ENCODE results near the gene ARHGEF10L. TPM values are rescaled to one million over a fixed set of nuclear protein-coding genes. Genes with fewer than 3 reads are reported as not detected.

ARHGEF10L gene
- total RNA-seq, 2 donors from 2014 or later: not detected

DNA sequence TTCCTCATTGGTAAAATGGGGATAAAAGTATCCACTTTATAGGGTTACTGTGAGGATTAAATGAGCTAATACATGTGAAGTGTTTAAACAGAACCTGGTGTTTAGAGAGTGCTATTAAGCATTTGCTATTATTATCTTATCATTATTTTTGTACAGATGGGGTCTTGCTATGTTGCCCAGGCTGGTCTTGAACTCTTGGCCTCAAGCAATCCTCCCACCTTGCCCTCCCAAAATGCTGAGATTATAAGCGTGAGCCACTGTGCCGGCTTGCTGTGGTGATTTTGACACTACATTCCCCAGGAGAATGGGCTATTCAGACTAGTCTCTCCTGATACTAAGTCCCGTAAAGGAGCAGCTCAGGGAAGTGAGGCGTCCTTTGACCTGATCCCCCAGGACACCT is 6.3 kb upstream of the ARHGEF10L start:
- no peak overlapping the region for H3K27ac Mint-ChIP-seq
- peaks cover 28% of the 10 kb centered on the region for H3K27me3 Mint-ChIP-seq
- H3K4me1 Mint-ChIP-seq: peaks cover 4% of the 10 kb centered on the region
- no peak overlapping the region for H3K4me3 Mint-ChIP-seq
- H3K9me3 Mint-ChIP-seq: no peaks in the 10 kb centered on the region
- H3K36me3 Mint-ChIP-seq (ENCODE audit: low read depth): no peaks in the 10 kb centered on the region
- no peak for ATAC-seq (replicated peaks)

- no peak overlapping the region for H3K27ac Mint-ChIP-seq
- H3K27me3 Mint-ChIP-seq: peaks cover 32% of the 10 kb centered on the region
- no peaks in the 10 kb centered on the region for H3K36me3 Mint-ChIP-seq (ENCODE audit: low read depth)
- no peaks in the 10 kb centered on the region for H3K9me3 Mint-ChIP-seq
- H3K4me3 Mint-ChIP-seq: no peak overlapping the region
- ATAC-seq (replicated peaks): no peak
- H3K4me1 Mint-ChIP-seq: no peaks in the 10 kb centered on the region
These were observed 4.1 kb upstream of the ARHGEF10L start for GRCh38 chr1:17535300-17535936.

DNA sequence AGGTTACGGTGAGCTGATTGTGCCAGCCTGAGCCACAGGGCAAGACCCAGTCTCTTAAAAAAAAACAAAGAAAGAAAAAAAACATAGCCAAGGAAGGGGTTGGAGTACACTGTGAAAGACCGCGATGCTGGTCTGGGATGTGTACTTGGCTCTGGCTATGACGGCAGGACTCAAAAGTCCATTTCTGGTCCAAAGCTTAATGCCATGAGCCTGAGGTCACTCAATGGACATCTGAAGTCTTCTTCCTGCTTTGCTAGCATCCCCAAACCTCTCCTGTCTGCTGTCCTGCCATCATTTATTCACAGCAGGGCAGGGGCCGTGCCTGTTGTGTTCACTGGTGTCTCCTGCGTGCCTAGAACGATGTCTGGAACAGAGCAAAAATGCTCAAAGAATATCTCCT is 1.5 kb upstream of the ARHGEF10L start:
- no peak for ATAC-seq (replicated peaks)
- H3K4me1 Mint-ChIP-seq: no peaks in the 10 kb centered on the region

DNA sequence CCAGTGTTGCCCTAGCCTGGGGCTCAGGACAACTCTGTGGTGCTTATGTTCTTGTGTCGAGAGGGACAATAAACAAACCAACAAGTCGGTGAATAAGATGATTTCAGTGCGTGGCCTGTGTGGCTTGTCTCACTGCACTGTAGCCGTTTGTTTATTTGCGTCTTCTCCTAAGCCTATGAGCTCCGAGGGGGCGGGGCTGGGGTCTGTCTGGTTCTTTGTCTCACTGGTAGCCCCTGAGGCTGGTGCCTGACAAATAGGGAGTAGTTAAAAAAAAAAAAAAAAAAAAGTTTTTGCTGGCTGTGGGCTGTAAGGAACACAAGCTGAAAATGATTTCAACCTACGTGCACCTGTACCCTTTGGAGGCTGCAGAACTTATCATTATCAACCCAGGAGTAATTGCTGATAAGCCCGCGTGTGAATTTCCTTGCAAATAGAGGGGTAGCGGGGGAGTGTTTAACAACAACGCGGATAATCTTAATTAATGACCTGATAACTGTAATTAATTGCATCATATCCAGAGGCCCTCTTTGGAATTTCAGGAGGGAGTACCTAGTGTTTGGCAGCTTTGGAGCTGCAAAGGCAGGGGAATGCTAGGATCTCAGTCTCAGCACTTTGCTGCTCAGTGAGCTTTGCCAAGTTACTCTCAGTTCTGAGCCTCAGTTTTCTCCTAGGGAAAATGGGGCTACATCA is 925 bp upstream of the ARHGEF10L start:
- Mint-ChIP-seq H3K27me3 (peaks cover 38% of the 10 kb centered on the region), H3K9me3 (no peaks in the 10 kb centered on the region)

More for the DNA sequence above, 1.5 kb upstream of the ARHGEF10L start:
- Mint-ChIP-seq H3K9me3 (no peaks in the 10 kb centered on the region), H3K27ac (no peak overlapping the region), H3K27me3 (peaks cover 38% of the 10 kb centered on the region), H3K4me3 (no peak overlapping the region), H3K36me3 (ENCODE audit: low read depth) (no peaks in the 10 kb centered on the region)

DNA sequence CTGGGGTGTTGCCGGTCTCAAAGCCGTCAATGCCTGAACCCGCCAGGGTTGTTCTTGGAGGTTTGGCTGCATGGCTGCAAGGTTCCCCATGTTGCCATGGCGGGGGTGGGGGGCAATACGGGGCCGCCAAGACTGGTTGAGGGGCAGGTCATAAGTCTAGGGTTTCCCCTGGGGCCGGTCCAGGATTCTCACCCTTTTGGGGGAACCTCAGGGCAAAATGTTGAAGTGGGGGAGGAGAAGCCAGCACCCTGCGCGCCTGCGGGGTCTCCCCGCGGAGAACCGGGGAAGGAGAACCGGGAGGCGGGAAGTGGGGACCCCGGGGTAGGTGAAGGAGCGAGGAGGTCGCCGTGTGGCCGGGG is 401 bp upstream of the ARHGEF10L start:
- no peaks in the 10 kb centered on the region for H3K9me3 Mint-ChIP-seq
- peaks cover 38% of the 10 kb centered on the region for H3K27me3 Mint-ChIP-seq
- H3K4me3 Mint-ChIP-seq: peak overlapping the region; percentile 53
- no peaks in the 10 kb centered on the region for H3K36me3 Mint-ChIP-seq (ENCODE audit: low read depth)
- no peak overlapping the region for H3K27ac Mint-ChIP-seq
- no peaks in the 10 kb centered on the region for H3K4me1 Mint-ChIP-seq
- no peak for ATAC-seq (replicated peaks)

More for the DNA sequence above, 925 bp upstream of the ARHGEF10L start:
- Mint-ChIP-seq H3K4me3 (peak overlapping the region; percentile 53), H3K4me1 (no peaks in the 10 kb centered on the region), H3K36me3 (ENCODE audit: low read depth) (no peaks in the 10 kb centered on the region), H3K27ac (no peak overlapping the region)
- no peak for ATAC-seq (replicated peaks)

GRCh38 chr1:17540255-17541001 is 930 bp downstream of the ARHGEF10L start:
- Mint-ChIP-seq H3K4me1 (no peaks in the 10 kb centered on the region), H3K36me3 (ENCODE audit: low read depth) (no peaks in the 10 kb centered on the region), H3K9me3 (no peaks in the 10 kb centered on the region), H3K27me3 (peaks cover 47% of the 10 kb centered on the region), H3K4me3 (peak overlapping the region; percentile 22), H3K27ac (no peak overlapping the region)
- no peak for ATAC-seq (replicated peaks)

DNA sequence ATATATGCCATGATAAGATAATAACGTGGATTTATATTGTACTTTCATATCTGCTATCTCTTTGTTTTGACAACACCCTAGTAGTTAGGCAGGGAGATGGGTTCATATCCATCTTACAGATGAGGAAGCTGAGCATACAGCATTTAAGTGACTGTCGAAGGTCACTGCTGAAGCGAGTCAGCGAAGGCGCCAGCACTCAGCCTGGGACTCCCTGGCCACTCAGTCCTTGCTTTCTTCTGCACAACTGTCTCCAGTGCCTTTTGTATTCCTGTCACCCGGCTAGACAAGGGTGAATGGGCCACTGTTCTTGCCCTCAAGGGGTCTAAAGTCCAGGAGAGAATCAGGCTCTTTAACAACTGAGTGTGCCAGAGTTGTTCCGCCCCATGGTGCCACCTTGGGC is 3.1 kb downstream of the ARHGEF10L start:
- Mint-ChIP-seq H3K36me3 (ENCODE audit: low read depth) (no peaks in the 10 kb centered on the region), H3K27ac (no peak overlapping the region), H3K4me1 (no peaks in the 10 kb centered on the region), H3K27me3 (peaks cover 34% of the 10 kb centered on the region), H3K4me3 (no peak overlapping the region), H3K9me3 (no peaks in the 10 kb centered on the region)
- ATAC-seq (replicated peaks): no peak

- no peak for ATAC-seq (replicated peaks)
- H3K36me3 Mint-ChIP-seq (ENCODE audit: low read depth): no peaks in the 10 kb centered on the region
- H3K9me3 Mint-ChIP-seq: no peaks in the 10 kb centered on the region
- no peaks in the 10 kb centered on the region for H3K4me1 Mint-ChIP-seq
- H3K27ac Mint-ChIP-seq: no peak overlapping the region
- H3K4me3 Mint-ChIP-seq: no peak overlapping the region
- H3K27me3 Mint-ChIP-seq: peaks cover 29% of the 10 kb centered on the region
These were observed 5.4 kb downstream of the ARHGEF10L start for GRCh38 chr1:17544776-17545350.

DNA sequence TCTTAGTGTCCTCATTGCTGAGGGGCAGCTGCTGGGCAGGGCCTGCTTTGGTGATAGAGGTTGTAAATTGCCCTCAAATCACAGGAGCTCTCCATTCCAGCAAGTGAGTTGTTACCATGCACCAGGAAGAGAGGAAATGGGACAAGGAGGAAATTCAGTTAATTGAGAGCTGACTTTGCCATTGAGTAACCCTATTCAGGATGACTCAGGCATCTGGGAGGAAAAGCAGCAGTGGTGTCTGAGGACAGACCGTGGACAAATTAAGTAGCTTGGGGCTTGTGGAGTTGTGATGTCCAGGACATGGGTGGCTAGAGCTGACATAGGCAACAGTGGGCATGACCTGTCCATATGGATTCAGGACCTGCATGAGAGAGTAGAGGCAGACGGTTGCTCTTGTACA is 5.9 kb downstream of the ARHGEF10L start:
- no peak for ATAC-seq (replicated peaks)
- Mint-ChIP-seq H3K36me3 (ENCODE audit: low read depth) (no peaks in the 10 kb centered on the region), H3K27me3 (peaks cover 29% of the 10 kb centered on the region), H3K4me3 (no peak overlapping the region), H3K9me3 (no peaks in the 10 kb centered on the region), H3K27ac (no peak overlapping the region), H3K4me1 (no peaks in the 10 kb centered on the region)

GRCh38 chr1:17546946-17547670 is 7.6 kb downstream of the ARHGEF10L start:
- Mint-ChIP-seq H3K4me3 (no peak overlapping the region), H3K27me3 (peaks cover 34% of the 10 kb centered on the region), H3K27ac (no peak overlapping the region), H3K4me1 (no peaks in the 10 kb centered on the region), H3K36me3 (ENCODE audit: low read depth) (no peaks in the 10 kb centered on the region), H3K9me3 (no peaks in the 10 kb centered on the region)
- no peak for ATAC-seq (replicated peaks)

GRCh38 chr1:17549384-17549783 is 9.9 kb downstream of the ARHGEF10L start:
- H3K27ac Mint-ChIP-seq: no peak overlapping the region
- ATAC-seq (replicated peaks): no peak
- H3K9me3 Mint-ChIP-seq: no peaks in the 10 kb centered on the region
- no peak overlapping the region for H3K4me3 Mint-ChIP-seq
- H3K36me3 Mint-ChIP-seq (ENCODE audit: low read depth): no peaks in the 10 kb centered on the region
- peaks cover 46% of the 10 kb centered on the region for H3K27me3 Mint-ChIP-seq
- H3K4me1 Mint-ChIP-seq: no peaks in the 10 kb centered on the region

DNA sequence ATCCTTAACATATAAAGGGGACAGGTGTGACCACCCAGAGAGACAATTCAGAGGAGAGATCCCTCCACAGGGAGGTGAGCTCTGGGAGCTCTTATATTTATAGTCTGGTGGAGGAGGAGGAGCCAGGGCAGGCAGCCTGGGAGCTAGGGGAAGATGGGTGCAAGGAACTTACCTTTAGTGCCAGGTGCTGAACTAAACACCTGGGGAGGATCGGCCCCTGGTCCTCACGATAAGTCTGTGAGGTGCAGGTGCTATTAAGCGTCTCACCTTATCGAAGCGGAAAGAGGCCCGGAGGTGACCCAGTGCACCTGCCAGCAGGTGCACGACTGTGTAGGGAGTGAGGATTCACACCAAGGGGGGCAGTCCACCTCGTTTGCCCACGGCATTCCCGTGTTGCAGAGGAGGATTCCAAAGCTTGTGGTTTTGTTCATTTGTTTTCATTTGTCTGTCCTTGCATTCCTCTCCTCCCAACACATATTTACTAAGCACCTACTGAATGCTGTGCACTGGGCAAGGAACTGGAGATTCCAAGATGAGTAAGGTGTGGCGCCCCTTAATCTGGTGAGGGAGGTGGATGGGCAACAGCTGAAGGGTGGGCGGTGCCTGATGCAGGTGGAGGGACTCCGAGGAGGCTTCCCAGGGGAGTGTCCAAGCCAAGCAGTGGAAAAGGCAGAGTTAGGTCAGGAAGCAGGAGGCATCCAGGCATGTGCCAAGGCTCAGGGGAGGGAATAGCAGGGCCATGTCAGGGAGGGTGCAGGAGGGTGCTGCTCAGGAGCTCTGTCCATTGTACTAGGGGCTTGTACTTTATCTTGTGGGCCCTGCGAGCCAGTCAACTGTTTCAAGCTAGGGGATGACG is 11.5 kb downstream of the ARHGEF10L start:
- Mint-ChIP-seq H3K36me3 (ENCODE audit: low read depth) (no peaks in the 10 kb centered on the region), H3K27ac (no peak overlapping the region), H3K4me3 (no peak overlapping the region), H3K27me3 (peaks cover 35% of the 10 kb centered on the region), H3K4me1 (no peaks in the 10 kb centered on the region), H3K9me3 (no peaks in the 10 kb centered on the region)
- no peak for ATAC-seq (replicated peaks)

DNA sequence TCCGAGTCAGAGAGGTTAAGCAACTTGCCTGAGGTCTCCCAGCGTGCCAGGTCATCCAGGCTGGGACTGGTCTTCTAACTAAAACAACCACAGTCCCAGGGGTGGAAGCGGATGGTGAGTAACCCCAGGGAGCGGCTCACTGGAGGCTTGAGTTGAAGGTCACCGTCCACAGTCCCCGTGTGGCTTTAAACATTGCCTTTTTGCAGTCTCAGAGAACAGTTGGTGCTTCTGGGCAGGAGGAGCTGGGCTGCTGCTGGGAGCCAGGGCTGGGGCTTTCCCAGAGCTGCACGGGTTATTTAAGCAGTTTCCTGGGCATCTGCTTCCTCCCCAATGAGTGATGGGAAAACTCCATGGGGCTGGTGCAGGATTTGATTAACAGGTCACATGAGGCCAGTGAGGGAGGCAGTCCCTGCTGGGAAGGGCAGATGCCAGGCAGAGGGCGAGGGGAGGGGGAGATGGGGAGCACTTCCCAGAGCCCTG is 12.3 kb downstream of the ARHGEF10L start:
- H3K27me3 Mint-ChIP-seq: peaks cover 35% of the 10 kb centered on the region
- H3K36me3 Mint-ChIP-seq (ENCODE audit: low read depth): no peaks in the 10 kb centered on the region
- no peaks in the 10 kb centered on the region for H3K4me1 Mint-ChIP-seq
- ATAC-seq (replicated peaks): no peak
- H3K9me3 Mint-ChIP-seq: no peaks in the 10 kb centered on the region
- H3K4me3 Mint-ChIP-seq: no peak overlapping the region
- H3K27ac Mint-ChIP-seq: no peak overlapping the region

All from activated T-helper 17 cell treated with anti-CD3 and anti-CD28 coated beads, Interleukin-2, amount 50 U/mL, for 72 hours (primary cell).